Body of pancreas (tissue), 4 donors: ENCODE measurements around the gene RAMAC.

Experiments used
- CTCF ChIP-seq, 7 experiments: fragments of 450-650 bp in 4 of 7; fragments of 200-600 bp in 3 of 7; sonication (generic) in 3 of 7; IDR thresholded peaks; one replicate each; pipeline ENCODE4 v1.5.1; 2016 to 2019; ENCODE audit warnings: antibody characterized with exemption in 7 of 7
- POLR2A ChIP-seq, 3 donors: fragments of 450-650 bp; IDR thresholded peaks; one replicate each; pipeline ENCODE4 v1.6.1; 2016; ENCODE audit warnings: antibody characterized with exemption in 3 of 3, mild to moderate bottlenecking in 2 of 3

GRCh38 chr15:82985688-82986441, at the start of gene RAMAC:
- TF ChIP-seq CTCF (IDR thresholded peaks at IDR 0.05), result peak in 1 of 7 experiments; percentile 13
- TF ChIP-seq POLR2A (IDR thresholded peaks at IDR 0.05), result peak; percentile 28 to 84 (median 82)
